ENCODE measurements around the gene ZCCHC2. TPM values are rescaled to one million over a fixed set of nuclear protein-coding genes. Genes with fewer than 3 reads are reported as not detected.

ZCCHC2 gene
- total RNA-seq, 6 experiments from 2014 or later = 18.9 to 26.6 (median 23.5) TPM

DNA sequence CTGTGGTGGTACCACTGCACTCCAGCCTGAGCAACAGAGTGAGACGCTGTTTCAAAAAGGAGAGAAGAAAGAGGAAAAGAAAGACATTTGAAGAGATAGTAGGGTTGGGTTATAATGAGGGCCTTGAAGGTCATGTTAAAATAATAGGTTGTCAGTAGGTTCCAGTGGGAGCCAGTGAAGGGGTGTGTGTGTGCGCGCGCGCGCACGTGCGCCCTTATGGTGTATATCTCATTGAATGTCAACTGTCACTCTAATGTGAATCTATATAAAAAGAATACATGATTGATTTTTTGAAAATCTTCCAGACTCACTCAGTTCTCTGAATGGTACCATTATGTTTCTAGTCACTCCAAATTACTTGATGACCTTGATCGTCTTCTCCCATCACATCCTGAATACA, 9.1 kb downstream of the ZCCHC2 start:
- TF ChIP-seq, protein P1, sequence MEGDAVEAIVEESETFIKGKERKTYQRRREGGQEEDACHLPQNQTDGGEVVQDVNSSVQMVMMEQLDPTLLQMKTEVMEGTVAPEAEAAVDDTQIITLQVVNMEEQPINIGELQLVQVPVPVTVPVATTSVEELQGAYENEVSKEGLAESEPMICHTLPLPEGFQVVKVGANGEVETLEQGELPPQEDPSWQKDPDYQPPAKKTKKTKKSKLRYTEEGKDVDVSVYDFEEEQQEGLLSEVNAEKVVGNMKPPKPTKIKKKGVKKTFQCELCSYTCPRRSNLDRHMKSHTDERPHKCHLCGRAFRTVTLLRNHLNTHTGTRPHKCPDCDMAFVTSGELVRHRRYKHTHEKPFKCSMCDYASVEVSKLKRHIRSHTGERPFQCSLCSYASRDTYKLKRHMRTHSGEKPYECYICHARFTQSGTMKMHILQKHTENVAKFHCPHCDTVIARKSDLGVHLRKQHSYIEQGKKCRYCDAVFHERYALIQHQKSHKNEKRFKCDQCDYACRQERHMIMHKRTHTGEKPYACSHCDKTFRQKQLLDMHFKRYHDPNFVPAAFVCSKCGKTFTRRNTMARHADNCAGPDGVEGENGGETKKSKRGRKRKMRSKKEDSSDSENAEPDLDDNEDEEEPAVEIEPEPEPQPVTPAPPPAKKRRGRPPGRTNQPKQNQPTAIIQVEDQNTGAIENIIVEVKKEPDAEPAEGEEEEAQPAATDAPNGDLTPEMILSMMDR (IDR thresholded peaks at IDR 0.05) = no peak
- TF ChIP-seq POLR2A (IDR thresholded peaks at IDR 0.05) = no peak
- DNase-seq (no peak), ATAC-seq (no peak)
- no peaks in the 10 kb centered on the region for H3K9me3 ChIP-seq
- peaks cover 0 to 31% (median 15%) of the 10 kb centered on the region in 4 donors for H3K4me1 ChIP-seq
- H3K27me3 ChIP-seq = no peaks in the 10 kb centered on the region
- no peak overlapping the region for H3K4me3 ChIP-seq
- H3K36me3 ChIP-seq = no peaks in the 10 kb centered on the region
- 98% methylated on average over 9 of the region's 9 CpGs for WGBS (ENCODE audit: insufficient coverage, low coverage, low lambda C conversion rate, missing lambda C conversion rate)
- H3K27ac ChIP-seq = no peak overlapping the region
- intact Hi-C loops (cut with DNase I) = no loop called here

DNA sequence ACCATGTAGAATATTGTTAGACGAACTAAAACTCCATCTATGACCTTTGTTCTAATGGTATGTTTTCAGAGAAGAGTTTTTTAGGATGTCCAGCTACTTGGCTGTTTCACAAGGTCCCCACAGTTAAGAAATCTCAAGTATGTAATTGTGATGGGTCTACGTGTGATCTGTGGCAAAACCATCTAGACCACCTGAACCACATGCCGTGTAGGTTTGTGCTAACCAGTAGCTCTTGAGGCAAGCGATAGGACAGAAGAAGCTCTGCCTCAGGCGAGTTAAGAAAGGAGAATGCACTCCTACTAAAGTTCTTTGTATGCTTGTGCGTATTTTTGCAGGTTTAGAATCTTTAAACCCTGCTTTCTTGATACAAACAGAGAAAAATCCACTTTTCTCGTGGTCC, 13.2 kb downstream of the ZCCHC2 start:
- no peaks in the 10 kb centered on the region for H3K27me3 ChIP-seq
- DNase-seq (no peak), ATAC-seq (no peak)
- 91% methylated on average over 5 of the region's 7 CpGs for WGBS (ENCODE audit: insufficient coverage, low coverage, low lambda C conversion rate, missing lambda C conversion rate)
- peaks cover 0 to 3% (median 0%) of the 10 kb centered on the region in 4 donors for H3K36me3 ChIP-seq
- no peak overlapping the region for H3K4me3 ChIP-seq
- peak overlapping the region in 1 of 3 donors; percentile 20 for H3K27ac ChIP-seq
- intact Hi-C loops (cut with DNase I) = no loop called here
- H3K9me3 ChIP-seq = no peaks in the 10 kb centered on the region
- no peak for TF ChIP-seq POLR2A (IDR thresholded peaks at IDR 0.05)
- TF ChIP-seq, protein P1 (IDR thresholded peaks at IDR 0.05) = no peak
- peaks cover 0 to 36% (median 16%) of the 10 kb centered on the region in 4 donors for H3K4me1 ChIP-seq

DNA sequence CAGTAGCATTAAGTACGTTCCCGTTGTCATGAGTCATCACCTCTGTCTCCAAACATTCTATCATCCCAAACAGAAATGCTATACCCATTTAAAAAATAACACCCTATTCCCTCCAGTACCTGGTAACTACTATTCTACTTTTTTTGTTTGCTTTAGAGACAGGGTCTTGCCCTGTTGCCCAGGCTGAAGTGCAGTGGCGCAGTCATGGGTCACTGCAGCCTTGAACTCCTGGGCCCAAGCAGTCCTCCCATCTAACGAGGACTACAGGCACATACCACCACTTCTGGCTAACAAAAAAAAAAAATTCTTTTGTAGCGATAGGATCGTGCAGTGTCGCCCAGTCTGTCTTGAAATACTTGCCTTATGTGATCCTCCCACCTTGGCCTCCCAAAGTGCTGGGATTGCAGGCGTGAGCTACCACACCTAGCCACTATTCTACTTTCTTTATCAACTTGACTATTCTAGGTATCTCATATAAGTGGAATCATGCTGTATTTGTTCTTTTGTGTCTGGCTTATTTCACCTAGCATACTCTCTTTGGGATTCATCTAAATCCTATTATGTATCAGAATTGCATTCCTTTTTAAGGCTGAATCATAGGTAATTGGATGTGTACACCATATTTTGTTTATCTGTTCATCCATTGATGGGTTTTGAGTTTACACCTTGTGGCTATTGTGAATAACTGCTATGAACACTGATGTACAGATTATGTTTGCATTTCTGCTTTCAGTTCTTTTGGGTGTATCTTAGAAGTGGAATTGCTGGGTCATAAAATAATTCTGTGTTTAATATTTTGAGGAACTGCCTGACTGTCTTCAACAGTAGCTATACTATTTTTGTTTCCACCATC, 14.4 kb downstream of the ZCCHC2 start:
- ATAC-seq = peak in 1 of 4 donors; percentile 56
- Histone ChIP-seq H3K4me3 (no peak overlapping the region), H3K9me3 (no peaks in the 10 kb centered on the region), H3K4me1 (peaks cover 0 to 44% (median 14%) of the 10 kb centered on the region in 4 donors), H3K36me3 (peaks cover 0 to 3% (median under 1%) of the 10 kb centered on the region in 4 donors), H3K27ac (peak overlapping the region in 1 of 3 donors; percentile 20), H3K27me3 (no peaks in the 10 kb centered on the region)
- TF ChIP-seq, protein P1 (IDR thresholded peaks at IDR 0.05) = no peak
- no peak for TF ChIP-seq POLR2A (IDR thresholded peaks at IDR 0.05)
- intact Hi-C loops (cut with DNase I) = no loop called here
- WGBS (ENCODE audit: insufficient coverage, low coverage, low lambda C conversion rate, missing lambda C conversion rate) = 65% methylated on average over 6 of the region's 8 CpGs
- peak in 1 of 3 donors; percentile 60 for DNase-seq

DNA sequence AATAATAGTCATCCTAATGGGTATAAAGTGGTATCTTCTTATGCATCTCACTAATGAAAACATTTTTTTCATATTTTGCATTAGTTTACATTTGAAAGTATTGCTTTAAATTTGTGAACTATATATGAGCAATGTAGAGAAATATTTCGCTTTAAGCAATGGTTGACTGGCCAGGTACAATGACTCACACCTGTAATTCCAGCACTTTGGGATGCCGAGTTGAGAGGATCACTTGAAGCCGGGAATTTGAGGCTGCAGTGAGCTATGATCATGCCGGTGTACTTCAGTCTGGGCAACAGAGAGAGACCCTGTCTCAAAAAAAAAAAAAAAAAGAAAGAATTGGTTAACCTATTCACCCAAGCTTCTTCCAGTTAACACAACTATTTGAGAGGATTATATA, 15.1 kb downstream of the ZCCHC2 start:
- Histone ChIP-seq H3K4me1 (peaks cover 0 to 44% (median 14%) of the 10 kb centered on the region in 4 donors), H3K4me3 (no peak overlapping the region), H3K27ac (peak overlapping the region in 1 of 3 donors; percentile 72), H3K9me3 (no peaks in the 10 kb centered on the region), H3K36me3 (peaks cover 0 to 7% (median 5%) of the 10 kb centered on the region in 4 donors), H3K27me3 (no peaks in the 10 kb centered on the region)
- DNase-seq = no peak
- ATAC-seq = no peak
- 80% methylated on average over 4 of the region's 4 CpGs for WGBS (ENCODE audit: insufficient coverage, low coverage, low lambda C conversion rate, missing lambda C conversion rate)
- intact Hi-C loops (cut with DNase I) = no loop called here
- TF ChIP-seq POLR2A (IDR thresholded peaks at IDR 0.05) = no peak
- TF ChIP-seq, protein P1 (IDR thresholded peaks at IDR 0.05) = no peak

Data from right lobe of liver (tissue), 6 donors.